H1 (cell line): ENCODE results near the gene TRIM9. TPM values are rescaled to one million over a fixed set of nuclear protein-coding genes. Genes with fewer than 3 reads are reported as not detected.

Source experiments
- CTCF ChIA-PET: fragments of 300-600 bp; sonication (Branson Sonifier 250); formaldehyde crosslinking; loops from one replicate; lab custom pipeline; 2021; ENCODE audit not compliant: partially characterized antibody; lab: Charles Lee
- POLR2A ChIA-PET: fragments of 300-600 bp; sonication (Branson Sonifier 250); formaldehyde crosslinking; loops from one replicate; lab custom pipeline; 2021; ENCODE audit warnings: inconsistent platforms; ENCODE audit not compliant: partially characterized antibody; lab: Charles Lee
- DNase-seq, 2 experiments: peaks; one replicate each; pipeline versions ENCODE4 v3.0.0 to v3.0.0-alpha.2; 2010 to 2022; ENCODE audit warnings: low spot score in 2 of 2, low read depth in 1 of 2, mixed read lengths in 1 of 2
- FAIRE-seq: peaks from 2 replicates; lab custom pipeline; 2011; peaks lifted over from hg19 to GRCh38; lab: Jason Lieb, UNC
- H2AFZ ChIP-seq: 2 replicates; pipeline ENCODE4 v1.8.1; 2012; ENCODE audit warnings: low read length, inconsistent platforms
- H2AK5ac ChIP-seq: 2 replicates; pipeline ENCODE4 v1.6.1; 2013; ENCODE audit warnings: low read depth, low read length
- H2BK120ac ChIP-seq: replicated peaks from 2 replicates; pipeline ENCODE3; 2013; ENCODE audit warnings: low read depth, low read length, inconsistent platforms
- H2BK12ac ChIP-seq: 2 replicates; pipeline ENCODE4 v1.6.1; 2013; ENCODE audit warnings: low read depth, low read length
- H2BK15ac ChIP-seq: 2 replicates; pipeline ENCODE4 v1.6.1; 2013; ENCODE audit warnings: low read length
- H2BK20ac ChIP-seq: 2 replicates; pipeline ENCODE4 v1.6.1; 2013; ENCODE audit warnings: low read length
- H2BK5ac ChIP-seq: 2 replicates; pipeline ENCODE4 v1.6.1; 2013; ENCODE audit warnings: low read depth, low read length
- H3K14ac ChIP-seq: 2 replicates; pipeline ENCODE4 v1.6.1; 2013; ENCODE audit warnings: inconsistent platforms; ENCODE audit not compliant: insufficient read length
- H3K18ac ChIP-seq: 2 replicates; pipeline ENCODE4 v1.6.1; 2013; ENCODE audit warnings: low read length; ENCODE audit errors: extremely low read depth
- H3K23ac ChIP-seq: 2 replicates; pipeline ENCODE4 v1.6.1; 2013; ENCODE audit warnings: inconsistent platforms; ENCODE audit not compliant: insufficient read length
- H3K23me2 ChIP-seq: 2 replicates; pipeline ENCODE4 v1.6.1; 2013; ENCODE audit warnings: low read depth, low read length
- H3K27ac ChIP-seq: 2 replicates; pipeline ENCODE4 v1.6.1; 2011; ENCODE audit warnings: low read depth, low read length, inconsistent platforms
- H3K27me3 ChIP-seq, 4 experiments: replicated peaks in 1 of 4; 1 replicate in 1 of 4; 2 replicates in 3 of 4; pipeline versions ENCODE4 v1.6.1 to v1.8.1; 2011 to 2013; ENCODE audit warnings: low read length in 3 of 4, mild to moderate bottlenecking in 3 of 4, inconsistent platforms in 2 of 4, mixed read lengths in 2 of 4, moderate library complexity in 1 of 4; ENCODE audit not compliant: control insufficient read depth in 3 of 4, insufficient read depth in 3 of 4; ENCODE audit errors: extremely low read depth in 1 of 4
- H3K36me3 ChIP-seq, 4 experiments: 2 replicates each; pipeline versions ENCODE4 v1.6.1 to v1.8.1; 2011 to 2013; ENCODE audit warnings: mild to moderate bottlenecking in 4 of 4, low read length in 3 of 4, moderate library complexity in 2 of 4, control low read depth in 1 of 4, inconsistent platforms in 1 of 4; ENCODE audit not compliant: insufficient read depth in 4 of 4, control insufficient read depth in 2 of 4
- H3K4ac ChIP-seq: replicated peaks from 2 replicates; pipeline ENCODE3; 2013; ENCODE audit warnings: low read length, low read depth, mixed read lengths, inconsistent platforms; ENCODE audit not compliant: insufficient read length
- H3K4me1 ChIP-seq, 4 experiments: replicated peaks in 1 of 4; 1 replicate in 1 of 4; 2 replicates in 3 of 4; pipeline versions ENCODE4 v1.6.1 to v1.8.1; 2011 to 2013; ENCODE audit warnings: low read length in 3 of 4, inconsistent platforms in 2 of 4, mixed read lengths in 1 of 4; ENCODE audit not compliant: insufficient read depth in 4 of 4, control insufficient read depth in 3 of 4
- H3K4me2 ChIP-seq, 2 experiments: 2 replicates each; pipeline versions ENCODE4 v1.6.1 to v1.8.1; 2011 to 2013; ENCODE audit warnings: low read depth in 2 of 2, low read length in 2 of 2, control low read depth in 1 of 2, inconsistent platforms in 1 of 2, mild to moderate bottlenecking in 1 of 2; ENCODE audit not compliant: insufficient read depth in 1 of 2
- H3K4me3 ChIP-seq, 4 experiments: fragments of 200-600, 300-600 bp in 1 of 4; sonication (generic), shearing (Covaris generic), sonication (Bioruptor Twin) in 1 of 4; 2 replicates each; pipeline versions ENCODE4 v1.5.1 to v1.8.1; 2011 to 2016; ENCODE audit warnings: low read length in 4 of 4, low read depth in 3 of 4, control low read depth in 2 of 4, inconsistent platforms in 2 of 4, mild to moderate bottlenecking in 2 of 4, mixed read lengths in 1 of 4, moderate library complexity in 1 of 4; ENCODE audit not compliant: insufficient read depth in 2 of 4; ENCODE audit errors: extremely low read depth in 1 of 4
- H3K56ac ChIP-seq: replicated peaks from 2 replicates; pipeline ENCODE3; 2013; ENCODE audit warnings: low read depth, mild to moderate bottlenecking, mixed read lengths, low read length, inconsistent platforms; ENCODE audit not compliant: insufficient read length
- H3K79me1 ChIP-seq: 2 replicates; pipeline ENCODE4 v1.6.1; 2013; ENCODE audit warnings: low read depth, low read length, control low read depth
- H3K79me2 ChIP-seq, 2 experiments: 2 replicates each; pipeline versions ENCODE4 v1.6.1 to v1.8.1; 2012 to 2013; ENCODE audit warnings: low read length in 2 of 2, mild to moderate bottlenecking in 2 of 2, inconsistent platforms in 1 of 2; ENCODE audit not compliant: insufficient read depth in 2 of 2, control insufficient read depth in 1 of 2
- H3K9ac ChIP-seq, 4 experiments: replicated peaks in 1 of 4; 1 replicate in 1 of 4; 2 replicates in 3 of 4; pipeline versions ENCODE4 v1.6.1 to v1.8.1; 2011 to 2013; ENCODE audit warnings: low read depth in 3 of 4, low read length in 3 of 4, control low read depth in 2 of 4, mild to moderate bottlenecking in 2 of 4, moderate library complexity in 2 of 4, inconsistent platforms in 1 of 4; ENCODE audit errors: extremely low read depth in 1 of 4
- H3K9me3 ChIP-seq, 2 experiments: 2 replicates each; pipeline versions ENCODE4 v1.6.1 to v1.8.1; 2012 to 2013; ENCODE audit warnings: mild to moderate bottlenecking in 2 of 2, moderate library complexity in 2 of 2, control low read depth in 1 of 2, inconsistent platforms in 1 of 2, low read depth in 1 of 2, low read length in 1 of 2, mixed read lengths in 1 of 2; ENCODE audit not compliant: insufficient read depth in 2 of 2
- H4K20me1 ChIP-seq, 2 experiments: replicated peaks in 1 of 2; 2 replicates each; pipeline versions ENCODE3 to v1.8.1; 2011 to 2013; ENCODE audit warnings: inconsistent platforms in 2 of 2, low read length in 2 of 2, mild to moderate bottlenecking in 1 of 2; ENCODE audit not compliant: insufficient read depth in 2 of 2, control insufficient read depth in 1 of 2
- H4K5ac ChIP-seq: 2 replicates; pipeline ENCODE4 v1.6.1; 2013; ENCODE audit warnings: low read length, low read depth, mixed read lengths, inconsistent platforms; ENCODE audit not compliant: insufficient read length
- H4K8ac ChIP-seq: 2 replicates; pipeline ENCODE4 v1.8.0; 2013; ENCODE audit warnings: mild to moderate bottlenecking, moderate library complexity, low read length, inconsistent platforms; ENCODE audit not compliant: insufficient read depth; ENCODE audit errors: extremely low read depth
- H4K91ac ChIP-seq: replicated peaks from 2 replicates; pipeline ENCODE3; 2013; ENCODE audit warnings: low read length, mixed read lengths, inconsistent platforms; ENCODE audit not compliant: insufficient read length
- EP300 ChIP-seq, 2 experiments: IDR thresholded peaks; 1 replicate in 1 of 2; 2 replicates in 1 of 2; pipeline ENCODE4 v1.6.1; 2011 to 2012; ENCODE audit warnings: low read depth in 2 of 2, low read length in 2 of 2, mild to moderate bottlenecking in 2 of 2, borderline replicate concordance in 1 of 2, inconsistent platforms in 1 of 2, moderate library complexity in 1 of 2
- GTF2F1 ChIP-seq: IDR thresholded peaks from 2 replicates; pipeline ENCODE4 v1.6.1; 2012; ENCODE audit warnings: low read depth, low read length, improper control_type of control experiment, borderline replicate concordance
- MAFK ChIP-seq: IDR thresholded peaks from 2 replicates; pipeline ENCODE4 v1.6.1; 2012; ENCODE audit warnings: low read depth, mild to moderate bottlenecking, improper control_type of control experiment, low read length
- MAX ChIP-seq: IDR thresholded peaks from 2 replicates; pipeline ENCODE4 v1.6.1; 2012; ENCODE audit warnings: inconsistent platforms
- NANOG ChIP-seq: IDR thresholded peaks from 2 replicates; pipeline ENCODE4 v1.6.1; 2011; ENCODE audit warnings: low read length, low read depth, mild to moderate bottlenecking, inconsistent platforms; ENCODE audit not compliant: insufficient read depth, poor library complexity, severe bottlenecking
- POLR2A ChIP-seq, 2 experiments: IDR thresholded peaks; 1 replicate in 1 of 2; 2 replicates in 1 of 2; pipeline ENCODE4 v1.6.1; 2011; ENCODE audit warnings: low read depth in 2 of 2, low read length in 2 of 2, mild to moderate bottlenecking in 2 of 2; ENCODE audit errors: control extremely low read depth in 1 of 2
- SIN3A ChIP-seq, 2 experiments: IDR thresholded peaks in 1 of 2; conservative IDR thresholded peaks in 1 of 2; 2 replicates each; pipeline ENCODE4 v1.6.1; 2011 to 2012; ENCODE audit warnings: low read length in 2 of 2, improper control_type of control experiment in 1 of 2, low read depth in 1 of 2, mild to moderate bottlenecking in 1 of 2
- SP4 ChIP-seq: IDR thresholded peaks from 2 replicates; pipeline ENCODE4 v1.6.1; 2012; ENCODE audit warnings: low read length, inconsistent platforms
- SRF ChIP-seq: IDR thresholded peaks from 2 replicates; pipeline ENCODE4 v1.6.1; 2011; ENCODE audit warnings: mild to moderate bottlenecking, low read depth, low read length, moderate library complexity
- TCF12 ChIP-seq: IDR thresholded peaks from 2 replicates; pipeline ENCODE4 v1.6.1; 2011; ENCODE audit warnings: low read depth, mild to moderate bottlenecking, low read length
- YY1 ChIP-seq: IDR thresholded peaks from 2 replicates; pipeline ENCODE4 v1.6.1; 2011; ENCODE audit warnings: low read depth, mild to moderate bottlenecking, low read length
- ZNF274 ChIP-seq: IDR thresholded peaks from 2 replicates; pipeline ENCODE4 v1.7.0; 2012; ENCODE audit warnings: low read length, borderline replicate concordance; ENCODE audit errors: extremely low read depth
- WGBS, 2 experiments: shearing (Covaris generic) in 1 of 2; methylation state at CpG; one replicate each; pipeline versions ENCODE4 v1.1.6 to v1.1.7; 2013 to 2015; ENCODE audit warnings: low lambda C conversion rate in 2 of 2, mixed read lengths in 2 of 2, inconsistent platforms in 1 of 2, low coverage in 1 of 2, missing lambda C conversion rate in 1 of 2; ENCODE audit not compliant: insufficient replicate concordance in 2 of 2, insufficient coverage in 1 of 2, insufficient read length in 1 of 2; ENCODE audit errors: extremely low coverage in 1 of 2, missing lambda C conversion rate in 1 of 2; 5-methylcytosine and 5-hydroxymethylcytosine counted together
- polyA plus RNA-seq, 7 experiments: library from polyadenylated mRNA; depleted of rRNA in 3 of 7; stranded (reverse) in 5 of 7; unstranded in 2 of 7; fragments of >200 nt in 5 of 7; fragments of 200-250 nt in 2 of 7; gene quantifications; 1 replicate in 5 of 7; 2 replicates in 1 of 7; 4 replicates in 1 of 7; pipeline versions ENCODE4 v1.2.1 to v1.2.3, GENCODE V29; 2011 to 2013; ENCODE audit warnings: missing spikeins in 2 of 7, mixed read lengths in 2 of 7
- total RNA-seq: library from RNA; stranded (reverse); fragmentation: NEBNext Ultra II Directional; extraction: Animal tissue kit (Norgen Biotek cat#: 25700); gene quantifications from 2 replicates; pipeline ENCODE4 v1.2.1, GENCODE V29; 2021
- TF ChIP-seq, protein P1 (sequence below): IDR thresholded peaks from 2 replicates; pipeline ENCODE4 v1.6.1; 2012; ENCODE audit warnings: inconsistent platforms

Gene TRIM9
- total and polyA plus RNA-seq, 2 of the 8 experiments (the other 6 are each of a cell fraction or from before 2014, with no cell fraction given), result 2.7 to 5.4 TPM

GRCh38 chr14:50936882-50937281 is 158.0 kb downstream of the TRIM9 start:
- Histone ChIP-seq H4K8ac (no peak overlapping the region), H2BK15ac (no peak overlapping the region), H3K4me2 (no peak overlapping the region), H4K5ac (no peak overlapping the region), H3K56ac (no peak overlapping the region), H4K91ac (no peak overlapping the region), H2BK120ac (no peak overlapping the region), H3K27me3 (no peaks in the 10 kb centered on the region), H3K4me1 (no peaks in the 10 kb centered on the region), H3K23me2 (no peaks in the 10 kb centered on the region), H3K36me3 (peaks cover 0 to 10% (median 4%) of the 10 kb centered on the region in 4 experiments; a peak in 3 of 8 replicates), H3K4me3 (no peak overlapping the region), H3K79me2 (no peaks in the 10 kb centered on the region), H2BK5ac (no peak overlapping the region), H3K18ac (no peak overlapping the region), H3K27ac (no peak overlapping the region), H2AFZ (no peak overlapping the region), H3K9me3 (no peaks in the 10 kb centered on the region), H2BK12ac (no peak overlapping the region), H4K20me1 (no peaks in the 10 kb centered on the region), H3K23ac (no peak overlapping the region), H2BK20ac (no peak overlapping the region), H3K9ac (no peak overlapping the region), H3K14ac (no peak overlapping the region), H3K4ac (no peak overlapping the region), H2AK5ac (no peak overlapping the region), H3K79me1 (peaks cover under 1% of the 10 kb centered on the region; the same call in 1 of the 2 replicates)
- POLR2A ChIA-PET, result interaction anchor here (1.2 kb wide), 1 partner anchor 32 kb away, joined by 3 read pairs; no protein-coding TSS in a partner anchor
- FAIRE-seq (no peak), DNase-seq (no peak)
- 100% methylated on average over 2 of the region's 2 CpGs; no CpG with 5 or more reads in 1 of the 2 experiments for WGBS, 2 experiments
- CTCF ChIA-PET, result interaction anchor here (0.6 to 2.2 kb wide), 4 partner anchors 18 to 104 kb away, joined by 4 to 6 read pairs (median 4); no protein-coding TSS in a partner anchor
- TF ChIP-seq ZNF274 (no peak), MAX (no peak), GTF2F1 (no peak), EP300 (IDR thresholded peaks at IDR 0.05; ENCODE audit: borderline replicate concordance in 1 of 2, low read depth in 2 of 2, low read length in 2 of 2) (no peak), NANOG (no peak), MAFK (no peak), YY1 (no peak), SP4 (no peak), SIN3A (conservative IDR thresholded peaks at IDR 0.05 in 1 of 2, IDR thresholded peaks at IDR 0.05 in 1 of 2; ENCODE audit: low read depth in 1 of 2, low read length in 2 of 2) (no peak), TCF12 (no peak), SRF (no peak), POLR2A (IDR thresholded peaks at IDR 0.05; ENCODE audit: control extremely low read depth in 1 of 2, low read depth in 2 of 2, low read length in 2 of 2) (no peak)
- TF ChIP-seq, protein P1, sequence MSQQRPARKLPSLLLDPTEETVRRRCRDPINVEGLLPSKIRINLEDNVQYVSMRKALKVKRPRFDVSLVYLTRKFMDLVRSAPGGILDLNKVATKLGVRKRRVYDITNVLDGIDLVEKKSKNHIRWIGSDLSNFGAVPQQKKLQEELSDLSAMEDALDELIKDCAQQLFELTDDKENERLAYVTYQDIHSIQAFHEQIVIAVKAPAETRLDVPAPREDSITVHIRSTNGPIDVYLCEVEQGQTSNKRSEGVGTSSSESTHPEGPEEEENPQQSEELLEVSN, result no peak
